ENCODE results near the gene DMGDH. TPM values are rescaled to one million over a fixed set of nuclear protein-coding genes. Genes with fewer than 3 reads are reported as not detected.
A peak's percentile ranks its signal among the peaks of the same experiment; 100 is the strongest.

DMGDH gene
- total and polyA plus RNA-seq, 12 donors, result 2.8 to 14.5 (median 8.3) TPM

- no peak within 1 kb of the TSS for H3K27ac ChIP-seq
- intact Hi-C loops (cut with DNase I), result no loop called here
- no peaks in the 10 kb centered on the region for H3K9me3 ChIP-seq (replicated peaks in 1 of 3)
- WGBS, 4 donors, result 23 to 51% (median 34%) methylated on average over 12 to 32 of the region's 32 CpGs
- H3K4me1 ChIP-seq (replicated peaks in 1 of 2), result peaks cover 0 to 7% of the 10 kb centered on the region in 2 donors
- H3K27me3 ChIP-seq, result peaks cover 37% of the 10 kb centered on the region
- no peak within 1 kb of the TSS for H3K4me3 ChIP-seq
- no peak for DNase-seq
- H3K36me3 ChIP-seq (replicated peaks in 1 of 2), result no peaks in the 10 kb centered on the region
- TF ChIP-seq CTCF (IDR thresholded peaks at IDR 0.05) (no peak), POLR2A (IDR thresholded peaks at IDR 0.05) (no peak)
These were observed 42.0 kb upstream of the DMGDH start, which contains the start of gene BHMT for GRCh38 chr5:79111387-79111959. BHMT (plus strand) TSS chr5:79111809; CDS start chr5:79111886, 77 bp downstream.

GRCh38 chr5:79109527-79110492 lies 40.3 kb upstream of the DMGDH start:
- H3K27me3 ChIP-seq, result peaks cover 37% of the 10 kb centered on the region
- H3K27ac ChIP-seq, result no peak overlapping the region
- no peaks in the 10 kb centered on the region for H3K9me3 ChIP-seq (replicated peaks in 1 of 3)
- intact Hi-C loops (cut with DNase I), result no loop called here
- peak in 2 of 7 donors; percentile 13 to 23 for DNase-seq
- H3K36me3 ChIP-seq (replicated peaks in 1 of 2), result no peaks in the 10 kb centered on the region
- peaks cover 0 to 7% of the 10 kb centered on the region in 2 donors for H3K4me1 ChIP-seq (replicated peaks in 1 of 2)
- no peak overlapping the region for H3K4me3 ChIP-seq
- no peak for TF ChIP-seq POLR2A (IDR thresholded peaks at IDR 0.05)
- peak in 4 of 6 experiments; percentile 29 to 44 (median 32) for TF ChIP-seq CTCF (IDR thresholded peaks at IDR 0.05)
- WGBS, 4 donors, result 42 to 50% (median 44%) methylated on average over 15 of the region's 15 CpGs

- WGBS, 4 donors, result 67 to 76% (median 72%) methylated on average over 8 of the region's 8 CpGs
- Histone ChIP-seq H3K4me3 (no peak overlapping the region), H3K9me3 (replicated peaks in 1 of 3) (no peaks in the 10 kb centered on the region), H3K27me3 (peaks cover 37% of the 10 kb centered on the region), H3K27ac (no peak overlapping the region), H3K4me1 (replicated peaks in 1 of 2) (peaks cover 0 to 7% of the 10 kb centered on the region in 2 donors), H3K36me3 (replicated peaks in 1 of 2) (no peaks in the 10 kb centered on the region)
- TF ChIP-seq POLR2A (IDR thresholded peaks at IDR 0.05), result no peak
- TF ChIP-seq CTCF (IDR thresholded peaks at IDR 0.05), result no peak
- intact Hi-C loops (cut with DNase I), result no loop called here
- no peak for DNase-seq
These were observed 39.3 kb upstream of the DMGDH start for GRCh38 chr5:79108792-79109191.

- WGBS, 4 donors, result 66 to 79% (median 69%) methylated on average over 3 of the region's 3 CpGs
- intact Hi-C loops (cut with DNase I), result no loop called here
- TF ChIP-seq CTCF (IDR thresholded peaks at IDR 0.05) (no peak), POLR2A (IDR thresholded peaks at IDR 0.05) (no peak)
- H3K27me3 ChIP-seq, result peaks cover 37% of the 10 kb centered on the region
- H3K36me3 ChIP-seq (replicated peaks in 1 of 2), result no peaks in the 10 kb centered on the region
- H3K4me1 ChIP-seq (replicated peaks in 1 of 2), result peaks cover 0 to 7% of the 10 kb centered on the region in 2 donors
- no peak overlapping the region for H3K27ac ChIP-seq
- no peaks in the 10 kb centered on the region for H3K9me3 ChIP-seq (replicated peaks in 1 of 3)
- no peak for DNase-seq
- no peak overlapping the region for H3K4me3 ChIP-seq
These were observed 38.6 kb upstream of the DMGDH start for GRCh38 chr5:79108086-79108485.
